ENCODE data around the gene NCEH1. TPM values are rescaled to one million over a fixed set of nuclear protein-coding genes. Genes with fewer than 3 reads are reported as not detected.

The NCEH1 gene
- total and polyA plus RNA-seq, 10 of the 15 experiments (the other 5 are each of a cell fraction or from before 2014, with no cell fraction given) = 1.8 to 8.1 (median 4.5) TPM

GRCh38 chr3:172700936-172701455, 9.9 kb downstream of the NCEH1 start:
- H3K27me3 ChIP-seq (replicated peaks in 1 of 2; ENCODE audit: control insufficient read depth in 2 of 2, insufficient read depth in 2 of 2, low read length in 1 of 2) = no peaks in the 10 kb centered on the region
- H3K4me2 ChIP-seq (ENCODE audit: control insufficient read depth, insufficient read depth) = no peak overlapping the region
- no peaks in the 10 kb centered on the region for H3K4me1 ChIP-seq (ENCODE audit: control insufficient read depth, insufficient read depth, low read length)
- H3K79me2 ChIP-seq (ENCODE audit: control insufficient read depth, insufficient read depth, low read length) = no peaks in the 10 kb centered on the region
- ATAC-seq (no peak), DNase-seq (ENCODE audit: low read depth, low spot score) (no peak), FAIRE-seq (no peak)
- no peak overlapping the region for H2AFZ ChIP-seq (ENCODE audit: control insufficient read depth, low read depth, low read length)
- ChIA-PET POLR2A (interaction anchor here (0.6 to 0.7 kb wide), 2 partner anchors 8 to 18 kb away, joined by 3 read pairs; no protein-coding TSS in a partner anchor), RAD21 (ENCODE audit: unreplicated experiment) (no interaction called here), SMC1A (ENCODE audit: uncharacterized antibody, unreplicated experiment) (interaction anchor here (0.7 to 3.9 kb wide), 2 partner anchors 9 kb away, joined by 3 to 19 read pairs; partner anchors contain the start of gene NCEH1), CTCF (interaction anchor here (0.9 to 2.5 kb wide), 4 partner anchors 8 to 240 kb away, joined by 3 to 11 read pairs (median 7); no protein-coding TSS in a partner anchor)
- in situ Hi-C loops (cut with MboI) = no loop called here
- TF ChIP-seq STAT3 (IDR thresholded peaks at IDR 0.05; ENCODE audit: low read depth, low read length) (no peak), RCOR1 (conservative IDR thresholded peaks at IDR 0.05; ENCODE audit: low read depth, low read length) (no peak), WRNIP1 (IDR thresholded peaks at IDR 0.05; ENCODE audit: borderline replicate concordance, low read depth, low read length) (no peak), ATF3 (IDR thresholded peaks at IDR 0.05; ENCODE audit: borderline replicate concordance, extremely low read depth, low read depth, low read length) (no peak), SP1 (IDR thresholded peaks at IDR 0.05; ENCODE audit: low read depth, low read length) (no peak), BCL3 (IDR thresholded peaks at IDR 0.05; ENCODE audit: borderline replicate concordance, insufficient read depth, low read depth, low read length, poor library complexity, severe bottlenecking) (no peak), GABPA (IDR thresholded peaks at IDR 0.05; ENCODE audit: low read depth) (no peak), DPF2 (IDR thresholded peaks at IDR 0.05) (no peak), E2F4 (IDR thresholded peaks at IDR 0.05; ENCODE audit: low read depth, low read length) (no peak), BHLHE40 (IDR thresholded peaks at IDR 0.05; ENCODE audit: borderline replicate concordance in 1 of 2, low read depth in 2 of 2, low read length in 1 of 2) (no peak), NFYA (IDR thresholded peaks at IDR 0.05; ENCODE audit: borderline replicate concordance, low read depth, low read length) (no peak), EED (IDR thresholded peaks at IDR 0.05; ENCODE audit: low read depth) (no peak), FOXM1 (IDR thresholded peaks at IDR 0.05; ENCODE audit: low read depth, low read length) (no peak), PAX5 (IDR thresholded peaks at IDR 0.05; ENCODE audit: borderline replicate concordance, low read depth, low read length) (no peak), CHD2 (IDR thresholded peaks at IDR 0.05; ENCODE audit: borderline replicate concordance, low read depth, low read length) (no peak), BCL11A (IDR thresholded peaks at IDR 0.05; ENCODE audit: low read depth, low read length) (no peak)
- TF ChIP-seq, protein P1, sequence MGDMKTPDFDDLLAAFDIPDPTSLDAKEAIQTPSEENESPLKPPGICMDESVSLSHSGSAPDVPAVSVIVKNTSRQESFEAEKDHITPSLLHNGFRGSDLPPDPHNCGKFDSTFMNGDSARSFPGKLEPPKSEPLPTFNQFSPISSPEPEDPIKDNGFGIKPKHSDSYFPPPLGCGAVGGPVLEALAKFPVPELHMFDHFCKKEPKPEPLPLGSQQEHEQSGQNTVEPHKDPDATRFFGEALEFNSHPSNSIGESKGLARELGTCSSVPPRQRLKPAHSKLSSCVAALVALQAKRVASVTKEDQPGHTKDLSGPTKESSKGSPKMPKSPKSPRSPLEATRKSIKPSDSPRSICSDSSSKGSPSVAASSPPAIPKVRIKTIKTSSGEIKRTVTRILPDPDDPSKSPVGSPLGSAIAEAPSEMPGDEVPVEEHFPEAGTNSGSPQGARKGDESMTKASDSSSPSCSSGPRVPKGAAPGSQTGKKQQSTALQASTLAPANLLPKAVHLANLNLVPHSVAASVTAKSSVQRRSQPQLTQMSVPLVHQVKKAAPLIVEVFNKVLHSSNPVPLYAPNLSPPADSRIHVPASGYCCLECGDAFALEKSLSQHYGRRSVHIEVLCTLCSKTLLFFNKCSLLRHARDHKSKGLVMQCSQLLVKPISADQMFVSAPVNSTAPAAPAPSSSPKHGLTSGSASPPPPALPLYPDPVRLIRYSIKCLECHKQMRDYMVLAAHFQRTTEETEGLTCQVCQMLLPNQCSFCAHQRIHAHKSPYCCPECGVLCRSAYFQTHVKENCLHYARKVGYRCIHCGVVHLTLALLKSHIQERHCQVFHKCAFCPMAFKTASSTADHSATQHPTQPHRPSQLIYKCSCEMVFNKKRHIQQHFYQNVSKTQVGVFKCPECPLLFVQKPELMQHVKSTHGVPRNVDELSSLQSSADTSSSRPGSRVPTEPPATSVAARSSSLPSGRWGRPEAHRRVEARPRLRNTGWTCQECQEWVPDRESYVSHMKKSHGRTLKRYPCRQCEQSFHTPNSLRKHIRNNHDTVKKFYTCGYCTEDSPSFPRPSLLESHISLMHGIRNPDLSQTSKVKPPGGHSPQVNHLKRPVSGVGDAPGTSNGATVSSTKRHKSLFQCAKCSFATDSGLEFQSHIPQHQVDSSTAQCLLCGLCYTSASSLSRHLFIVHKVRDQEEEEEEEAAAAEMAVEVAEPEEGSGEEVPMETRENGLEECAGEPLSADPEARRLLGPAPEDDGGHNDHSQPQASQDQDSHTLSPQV (IDR thresholded peaks at IDR 0.05) = no peak
- H3K9me3 ChIP-seq (replicated peaks; ENCODE audit: control insufficient read depth, insufficient read depth, low read length) = no peaks in the 10 kb centered on the region
- H3K27ac ChIP-seq (ENCODE audit: control insufficient read depth, insufficient read depth) = no peak overlapping the region
- no peaks in the 10 kb centered on the region for H4K20me1 ChIP-seq (ENCODE audit: control insufficient read depth, insufficient read depth)
- H3K36me3 ChIP-seq (ENCODE audit: control insufficient read depth in 2 of 2, insufficient read depth in 2 of 2, low read length in 1 of 2) = no peaks in the 10 kb centered on the region
- H3K9ac ChIP-seq (ENCODE audit: control insufficient read depth, insufficient read depth, low read length) = no peak overlapping the region
- WGBS (ENCODE audit: insufficient coverage, insufficient replicate concordance, low lambda C conversion rate, missing lambda C conversion rate) = 100% methylated on average over 1 of the region's 1 CpG
- H3K4me3 ChIP-seq = no peak overlapping the region
- intact Hi-C loops (cut with micrococcal nuclease; ENCODE audit: unreplicated experiment) = no loop called here
- no TSS peak for BruUV-seq (replicated peaks)
